H9 (cell line): ENCODE data around the gene ARID3C. TPM values are rescaled to one million over a fixed set of nuclear protein-coding genes. Genes with fewer than 3 reads are reported as not detected.
A peak's percentile ranks its signal among the peaks of the same experiment; 100 is the strongest.

ENCODE experiments used
- DNase-seq: peaks from one replicate; pipeline ENCODE4 v3.0.0-alpha.2; 2017
- H2AFZ ChIP-seq: one replicate; pipeline ENCODE4 v1.6.1; 2013; ENCODE audit warnings: mild to moderate bottlenecking, low read length, control low read depth, moderate library complexity
- H2AK5ac ChIP-seq: 2 replicates; pipeline ENCODE4 v1.6.1; 2013; ENCODE audit warnings: low read length, control low read depth, mixed read lengths; ENCODE audit not compliant: insufficient read length
- H2BK120ac ChIP-seq: one replicate; pipeline ENCODE4 v1.6.1; 2013; ENCODE audit warnings: low read depth, mild to moderate bottlenecking, low read length, control low read depth, inconsistent platforms; ENCODE audit not compliant: poor library complexity, severe bottlenecking
- H2BK12ac ChIP-seq: 2 replicates; pipeline ENCODE4 v1.6.1; 2013; ENCODE audit warnings: low read length, control low read depth, mixed read lengths, low read depth; ENCODE audit not compliant: insufficient read length
- H2BK15ac ChIP-seq: 2 replicates; pipeline ENCODE4 v1.6.1; 2013; ENCODE audit warnings: low read depth, low read length, control low read depth
- H2BK20ac ChIP-seq: one replicate; pipeline ENCODE4 v1.6.1; 2013; ENCODE audit warnings: low read depth, mild to moderate bottlenecking, low read length, control low read depth, inconsistent platforms; ENCODE audit not compliant: poor library complexity, severe bottlenecking
- H2BK5ac ChIP-seq: 2 replicates; pipeline ENCODE4 v1.6.1; 2013; ENCODE audit warnings: low read length, control low read depth, mixed read lengths; ENCODE audit not compliant: insufficient read length
- H3K14ac ChIP-seq: 2 replicates; pipeline ENCODE4 v1.6.1; 2013; ENCODE audit warnings: low read length, control low read depth; ENCODE audit not compliant: insufficient read depth
- H3K18ac ChIP-seq: 2 replicates; pipeline ENCODE4 v1.6.1; 2013; ENCODE audit warnings: low read depth, mild to moderate bottlenecking, mixed read lengths, low read length, control low read depth; ENCODE audit not compliant: insufficient read length
- H3K23ac ChIP-seq: 2 replicates; pipeline ENCODE4 v1.6.1; 2013; ENCODE audit warnings: low read length, control low read depth, mixed read lengths, low read depth; ENCODE audit not compliant: insufficient read length
- H3K23me2 ChIP-seq: 2 replicates; pipeline ENCODE4 v1.6.1; 2013; ENCODE audit warnings: low read depth, mild to moderate bottlenecking, mixed read lengths, low read length, control low read depth; ENCODE audit not compliant: insufficient read length, poor library complexity, severe bottlenecking
- H3K27ac ChIP-seq: 2 replicates; pipeline ENCODE4 v1.5.1; 2013; ENCODE audit warnings: low read length, control low read depth, mixed read lengths, low read depth; ENCODE audit not compliant: insufficient read length
- H3K27me3 ChIP-seq: 2 replicates; pipeline ENCODE4 v1.6.1; 2013; ENCODE audit warnings: low read length, control low read depth, inconsistent platforms; ENCODE audit not compliant: insufficient read depth
- H3K4ac ChIP-seq: 2 replicates; pipeline ENCODE4 v1.6.1; 2013; ENCODE audit warnings: low read depth, mild to moderate bottlenecking, control low read depth, inconsistent platforms, low read length, moderate library complexity
- H3K4me1 ChIP-seq: 2 replicates; pipeline ENCODE4 v1.6.1; 2013; ENCODE audit warnings: low read length, control low read depth, inconsistent platforms; ENCODE audit not compliant: insufficient read depth
- H3K4me2 ChIP-seq: 2 replicates; pipeline ENCODE4 v1.6.1; 2013; ENCODE audit warnings: low read length, control low read depth, mixed read lengths; ENCODE audit not compliant: insufficient read length, insufficient read depth
- H3K56ac ChIP-seq: 2 replicates; pipeline ENCODE4 v1.6.1; 2013; ENCODE audit warnings: low read depth, mild to moderate bottlenecking, mixed read lengths, low read length, control low read depth; ENCODE audit not compliant: insufficient read length
- H3K79me1 ChIP-seq: 2 replicates; pipeline ENCODE4 v1.6.1; 2013; ENCODE audit warnings: low read depth, mild to moderate bottlenecking, moderate library complexity, low read length, control low read depth, inconsistent platforms; ENCODE audit not compliant: insufficient read depth, poor library complexity, severe bottlenecking
- H3K79me2 ChIP-seq: 2 replicates; pipeline ENCODE4 v1.6.1; 2013; ENCODE audit warnings: low read length, control low read depth, inconsistent platforms; ENCODE audit not compliant: insufficient read depth
- H3K9ac ChIP-seq: 2 replicates; pipeline ENCODE4 v1.6.1; 2013; ENCODE audit warnings: low read length, control low read depth, mixed read lengths; ENCODE audit not compliant: insufficient read length; ENCODE audit errors: extremely low read depth
- H3K9me3 ChIP-seq: one replicate; pipeline ENCODE4 v1.6.1; 2013; ENCODE audit warnings: low read depth, low read length, inconsistent platforms; ENCODE audit not compliant: control insufficient read depth
- H3T11ph ChIP-seq: one replicate; pipeline ENCODE4 v1.6.1; 2013; ENCODE audit warnings: mild to moderate bottlenecking, low read length, control low read depth, inconsistent platforms
- H4K20me1 ChIP-seq: one replicate; pipeline ENCODE4 v1.6.1; 2013; ENCODE audit not compliant: control insufficient read depth, insufficient read length, insufficient read depth
- H4K5ac ChIP-seq: 2 replicates; pipeline ENCODE4 v1.6.1; 2013; ENCODE audit warnings: low read depth, mild to moderate bottlenecking, mixed read lengths, low read length, control low read depth; ENCODE audit not compliant: insufficient read length
- H4K8ac ChIP-seq: replicated peaks from 2 replicates; pipeline ENCODE4 v1.6.1; 2013; ENCODE audit warnings: low read length, control low read depth, mixed read lengths, low read depth; ENCODE audit not compliant: insufficient read length
- H4K91ac ChIP-seq: 2 replicates; pipeline ENCODE4 v1.6.1; 2013; ENCODE audit warnings: low read depth, mild to moderate bottlenecking, moderate library complexity, mixed read lengths, low read length, control low read depth; ENCODE audit not compliant: insufficient read length
- H3K27ac Mint-ChIP-seq, 3 experiments: 2 replicates in 2 of 3; 3 replicates in 1 of 3; pipeline ENCODE4 v1.8.0; 2020 to 2021; ENCODE audit warnings: mixed read lengths in 3 of 3, mild to moderate bottlenecking in 1 of 3, moderate library complexity in 1 of 3
- H3K27me3 Mint-ChIP-seq: 2 replicates; pipeline ENCODE4 v1.8.0; 2021; ENCODE audit warnings: low read depth, mild to moderate bottlenecking, moderate library complexity, mixed read lengths
- H3K36me3 Mint-ChIP-seq, 3 experiments: 2 replicates in 2 of 3; 3 replicates in 1 of 3; pipeline ENCODE4 v1.8.0; 2020 to 2021; ENCODE audit warnings: low read depth in 3 of 3, mixed read lengths in 3 of 3; ENCODE audit not compliant: insufficient read depth in 1 of 3
- H3K4me1 Mint-ChIP-seq, 2 experiments: 2 replicates each; pipeline ENCODE4 v1.8.0; 2020; ENCODE audit warnings: mixed read lengths in 2 of 2
- H3K4me3 Mint-ChIP-seq, 2 experiments: 2 replicates in 1 of 2; 3 replicates in 1 of 2; pipeline ENCODE4 v1.8.0; 2020 to 2021; ENCODE audit warnings: mild to moderate bottlenecking in 2 of 2, mixed read lengths in 2 of 2, moderate library complexity in 1 of 2
- H3K9me3 Mint-ChIP-seq, 2 experiments: 2 replicates in 1 of 2; 3 replicates in 1 of 2; pipeline ENCODE4 v1.8.0; 2020; ENCODE audit warnings: mild to moderate bottlenecking in 2 of 2, mixed read lengths in 2 of 2, moderate library complexity in 1 of 2
- WGBS: extraction: QIAGEN DNeasy Blood & Tissue Kit; methylation state at CpG from one replicate; pipeline ENCODE4 v1.1.7; 2013; ENCODE audit warnings: missing lambda C conversion rate, low lambda C conversion rate, mixed read lengths; ENCODE audit not compliant: insufficient read length; ENCODE audit errors: extremely low coverage; 5-methylcytosine and 5-hydroxymethylcytosine counted together
- total RNA-seq: library from RNA; stranded (reverse); gene quantifications from 2 replicates; pipeline ENCODE4 v1.2.1, GENCODE V29; 2021
- TF ChIP-seq, protein P1 (sequence below): fragments of 200-600 bp; sonication (generic); conservative IDR thresholded peaks from 3 replicates; pipeline ENCODE4 v1.8.0; 2021; ENCODE audit warnings: antibody characterized with exemption, mild to moderate bottlenecking

The ARID3C gene
- total RNA-seq, 1 experiment from 2014 or later, result not detected

DNA sequence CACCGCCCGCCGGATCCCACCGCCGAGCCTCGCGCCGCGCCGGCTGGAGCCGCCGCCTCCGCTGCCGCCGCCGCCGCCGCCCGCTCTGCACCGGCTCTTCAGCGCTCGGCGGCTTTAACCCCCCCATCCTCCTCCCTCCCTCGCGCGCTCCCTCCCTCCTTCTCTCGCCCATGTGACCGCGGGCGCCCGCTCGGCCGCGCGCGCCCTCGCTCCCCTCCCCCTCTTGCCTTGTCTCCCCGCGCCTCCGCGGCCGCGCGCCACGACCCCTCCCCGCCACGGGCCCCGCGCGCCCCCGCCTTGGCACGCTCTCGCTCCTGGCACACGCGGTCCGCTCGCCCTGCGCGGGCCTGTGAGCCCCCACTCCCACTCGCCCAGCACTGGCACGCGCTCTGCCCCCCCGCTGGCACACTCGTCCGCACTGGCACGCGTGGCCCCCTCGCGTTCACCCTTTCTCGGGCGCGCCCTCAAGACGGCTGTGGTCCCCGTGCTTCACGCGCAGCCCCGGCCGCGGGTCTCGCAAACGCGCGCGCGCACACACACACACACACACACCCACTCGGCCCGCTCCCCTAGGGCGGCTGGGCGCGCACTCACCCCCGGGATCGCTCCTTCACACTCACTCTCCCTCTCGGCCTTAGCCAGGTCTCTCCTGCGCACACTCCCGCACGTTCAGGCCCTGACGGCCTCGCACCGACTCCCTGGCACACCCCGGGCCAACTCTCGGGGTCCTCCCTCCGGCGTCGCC lies 39.1 kb downstream of the ARID3C start, which contains the start of gene CNTFR:
Gene CNTFR, minus strand, starts transcription at position 89 of the 745 bp plus-strand sequence. CDS start 20,743 bp downstream, outside the sequence.
- no peaks in the 10 kb centered on the region; a peak in 2 of 5 replicates for H3K9me3 Mint-ChIP-seq
- Histone ChIP-seq H4K8ac (no peak within 1 kb of the TSS), H3K56ac (no peak within 1 kb of the TSS), H3K18ac (no peak within 1 kb of the TSS), H3K23ac (no peak within 1 kb of the TSS), H4K20me1 (peaks cover 7% of the 10 kb centered on the region), H4K5ac (no peak within 1 kb of the TSS), H2BK15ac (no peak within 1 kb of the TSS), H3K27ac (no peak within 1 kb of the TSS), H2BK12ac (no peak within 1 kb of the TSS), H3K9ac (no peak within 1 kb of the TSS), H2AFZ (no peak within 1 kb of the TSS), H3T11ph (no peak within 1 kb of the TSS), H3K4ac (no peak within 1 kb of the TSS), H3K79me1 (no peaks in the 10 kb centered on the region), H4K91ac (no peak within 1 kb of the TSS), H2BK20ac (no peak within 1 kb of the TSS), H3K79me2 (no peaks in the 10 kb centered on the region), H3K27me3 (peaks cover 82% of the 10 kb centered on the region), H3K14ac (peak within 1 kb of the TSS; percentile 62; the same call in 1 of the 2 replicates), H3K9me3 (no peaks in the 10 kb centered on the region), H2BK120ac (no peak within 1 kb of the TSS), H3K4me1 (peaks cover 12% of the 10 kb centered on the region; the same call in 1 of the 2 replicates), H2BK5ac (no peak within 1 kb of the TSS), H2AK5ac (no peak within 1 kb of the TSS), H3K23me2 (peaks cover 21% of the 10 kb centered on the region), H3K4me2 (peak within 1 kb of the TSS; percentile 53)
- TF ChIP-seq, protein P1, sequence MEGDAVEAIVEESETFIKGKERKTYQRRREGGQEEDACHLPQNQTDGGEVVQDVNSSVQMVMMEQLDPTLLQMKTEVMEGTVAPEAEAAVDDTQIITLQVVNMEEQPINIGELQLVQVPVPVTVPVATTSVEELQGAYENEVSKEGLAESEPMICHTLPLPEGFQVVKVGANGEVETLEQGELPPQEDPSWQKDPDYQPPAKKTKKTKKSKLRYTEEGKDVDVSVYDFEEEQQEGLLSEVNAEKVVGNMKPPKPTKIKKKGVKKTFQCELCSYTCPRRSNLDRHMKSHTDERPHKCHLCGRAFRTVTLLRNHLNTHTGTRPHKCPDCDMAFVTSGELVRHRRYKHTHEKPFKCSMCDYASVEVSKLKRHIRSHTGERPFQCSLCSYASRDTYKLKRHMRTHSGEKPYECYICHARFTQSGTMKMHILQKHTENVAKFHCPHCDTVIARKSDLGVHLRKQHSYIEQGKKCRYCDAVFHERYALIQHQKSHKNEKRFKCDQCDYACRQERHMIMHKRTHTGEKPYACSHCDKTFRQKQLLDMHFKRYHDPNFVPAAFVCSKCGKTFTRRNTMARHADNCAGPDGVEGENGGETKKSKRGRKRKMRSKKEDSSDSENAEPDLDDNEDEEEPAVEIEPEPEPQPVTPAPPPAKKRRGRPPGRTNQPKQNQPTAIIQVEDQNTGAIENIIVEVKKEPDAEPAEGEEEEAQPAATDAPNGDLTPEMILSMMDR, result no peak
- H3K27me3 Mint-ChIP-seq, result peaks cover 99% of the 10 kb centered on the region
- no peak for DNase-seq
- peaks cover 0 to 2% (median 0%) of the 10 kb centered on the region in 3 experiments; a peak in 1 of 7 replicates for H3K36me3 Mint-ChIP-seq
- H3K4me3 Mint-ChIP-seq, result peak within 1 kb of the TSS; percentile 69 to 90
- H3K4me1 Mint-ChIP-seq, result peaks cover 39 to 52% of the 10 kb centered on the region in 2 experiments
- H3K27ac Mint-ChIP-seq, result no peak within 1 kb of the TSS
- no CpG with 5 or more reads among the region's 104 CpGs for WGBS
